Bronchial epithelial cell (primary cell): ENCODE measurements around the gene CHRNA9. TPM values are rescaled to one million over a fixed set of nuclear protein-coding genes. Genes with fewer than 3 reads are reported as not detected.
A peak's percentile ranks its signal among the peaks of the same experiment; 100 is the strongest.

ENCODE experiments used
- DNase-seq: peaks from one replicate; pipeline ENCODE4 v3.0.0-alpha.2; 2010; ENCODE audit warnings: low read depth
- FAIRE-seq: peaks from 2 replicates; lab custom pipeline; 2011; peaks lifted over from hg19 to GRCh38; lab: Jason Lieb, UNC
- H3K27me3 ChIP-seq: 2 replicates; pipeline ENCODE4 v1.5.1; 2011; ENCODE audit warnings: low read length; ENCODE audit not compliant: control insufficient read depth, insufficient read depth
- H3K36me3 ChIP-seq: 2 replicates; pipeline ENCODE4 v1.5.1; 2011; ENCODE audit warnings: low read length; ENCODE audit not compliant: control insufficient read depth, insufficient read depth
- H3K4me3 ChIP-seq: 2 replicates; pipeline ENCODE4 v1.5.1; 2011; ENCODE audit warnings: mild to moderate bottlenecking, low read depth, low read length, control low read depth
- total RNA-seq: library from RNA; depleted of rRNA; stranded (reverse); fragments of >200 nt; gene quantifications from 2 replicates; pipeline ENCODE4 v1.2.1, GENCODE V29; 2014
- TF ChIP-seq, protein P1 (sequence below): IDR thresholded peaks from 2 replicates; pipeline ENCODE4 v1.5.1; 2011; ENCODE audit warnings: mild to moderate bottlenecking, moderate library complexity, low read length, control low read depth, inconsistent platforms; ENCODE audit not compliant: insufficient read depth, severe bottlenecking

The CHRNA9 gene
- total RNA-seq, 1 donor from 2014 or later = 0.26 TPM

- Histone ChIP-seq H3K4me3 (no peak overlapping the region), H3K36me3 (no peaks in the 10 kb centered on the region), H3K27me3 (no peaks in the 10 kb centered on the region)
- no peak for DNase-seq
- TF ChIP-seq, protein P1, sequence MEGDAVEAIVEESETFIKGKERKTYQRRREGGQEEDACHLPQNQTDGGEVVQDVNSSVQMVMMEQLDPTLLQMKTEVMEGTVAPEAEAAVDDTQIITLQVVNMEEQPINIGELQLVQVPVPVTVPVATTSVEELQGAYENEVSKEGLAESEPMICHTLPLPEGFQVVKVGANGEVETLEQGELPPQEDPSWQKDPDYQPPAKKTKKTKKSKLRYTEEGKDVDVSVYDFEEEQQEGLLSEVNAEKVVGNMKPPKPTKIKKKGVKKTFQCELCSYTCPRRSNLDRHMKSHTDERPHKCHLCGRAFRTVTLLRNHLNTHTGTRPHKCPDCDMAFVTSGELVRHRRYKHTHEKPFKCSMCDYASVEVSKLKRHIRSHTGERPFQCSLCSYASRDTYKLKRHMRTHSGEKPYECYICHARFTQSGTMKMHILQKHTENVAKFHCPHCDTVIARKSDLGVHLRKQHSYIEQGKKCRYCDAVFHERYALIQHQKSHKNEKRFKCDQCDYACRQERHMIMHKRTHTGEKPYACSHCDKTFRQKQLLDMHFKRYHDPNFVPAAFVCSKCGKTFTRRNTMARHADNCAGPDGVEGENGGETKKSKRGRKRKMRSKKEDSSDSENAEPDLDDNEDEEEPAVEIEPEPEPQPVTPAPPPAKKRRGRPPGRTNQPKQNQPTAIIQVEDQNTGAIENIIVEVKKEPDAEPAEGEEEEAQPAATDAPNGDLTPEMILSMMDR = no peak
- FAIRE-seq = no peak
Measured at GRCh38 chr4:40306976-40307375, 28.2 kb upstream of the CHRNA9 start.

DNA sequence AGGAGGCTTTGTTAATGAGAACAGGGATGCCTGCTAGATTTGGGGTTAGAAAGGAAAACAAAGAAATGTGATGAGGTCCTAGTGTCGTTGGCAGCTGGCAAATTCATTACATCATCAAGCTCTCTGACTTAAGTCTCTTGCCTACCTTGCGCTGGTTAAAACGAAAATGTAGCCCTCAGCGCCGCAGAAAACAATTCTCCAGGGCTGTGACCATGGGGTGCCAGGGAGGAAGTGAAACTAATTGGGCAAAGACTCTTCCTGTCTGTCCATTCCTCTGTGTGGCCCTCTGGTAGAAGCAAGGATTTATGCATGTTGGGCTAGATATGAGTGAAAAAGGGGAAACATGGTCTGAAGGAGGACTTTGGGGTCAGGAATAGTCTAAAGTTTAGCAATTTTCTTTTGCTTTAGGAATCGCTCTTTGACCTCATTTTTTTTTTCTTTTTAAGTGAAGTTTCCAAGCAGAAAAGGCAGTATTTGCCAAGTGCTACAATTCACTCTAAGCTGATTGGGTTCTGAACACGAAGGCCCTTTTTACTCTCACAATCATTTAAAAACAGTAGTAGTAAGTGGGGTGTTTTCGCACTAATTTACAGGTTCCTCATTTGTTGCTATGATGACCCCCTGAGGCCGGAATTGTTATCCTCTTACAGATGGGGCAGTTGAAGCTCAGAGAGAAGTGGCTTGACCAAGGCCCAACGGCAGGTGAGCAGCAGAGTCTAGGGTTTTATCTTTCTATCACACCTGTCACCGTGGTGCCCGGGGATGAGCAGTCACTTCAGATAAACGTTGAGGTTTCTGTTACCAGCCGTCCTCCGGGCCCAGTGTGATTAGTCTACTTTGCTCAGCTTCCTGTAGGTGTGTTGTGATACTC is 27.3 kb upstream of the CHRNA9 start:
- FAIRE-seq = no peak

DNA sequence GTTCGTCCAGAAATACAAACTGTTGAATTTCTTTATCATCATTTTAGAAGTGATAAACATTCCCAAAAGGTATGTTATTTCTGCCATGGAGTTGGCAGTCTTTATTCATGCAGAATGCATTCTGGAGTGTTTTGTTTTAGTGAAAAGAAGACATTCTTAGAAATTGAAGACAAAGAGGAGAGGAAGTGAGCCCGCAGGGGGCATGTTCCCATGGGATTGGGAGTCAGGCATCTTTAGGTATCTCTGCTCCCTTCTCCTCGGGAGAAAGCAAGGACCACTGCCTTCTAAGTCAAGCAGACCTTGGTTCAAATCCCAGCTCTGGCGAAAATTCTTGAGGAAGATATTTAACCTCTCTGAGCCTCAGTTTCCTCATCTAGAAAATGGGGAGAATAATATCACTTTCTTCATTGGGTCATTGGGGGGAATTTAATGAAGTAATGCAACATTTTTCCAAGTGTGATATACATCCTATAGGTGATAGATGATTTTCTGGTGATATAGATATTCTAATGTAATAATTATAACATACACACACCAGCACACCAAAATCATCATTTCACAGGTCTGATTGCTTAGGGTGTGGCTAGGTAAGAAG is 26.5 kb upstream of the CHRNA9 start:
- TF ChIP-seq, protein P1 = no peak
- FAIRE-seq = no peak

More for the DNA sequence above, 27.3 kb upstream of the CHRNA9 start:
- TF ChIP-seq, protein P1 = no peak
- H3K36me3 ChIP-seq = no peaks in the 10 kb centered on the region
- no peak for DNase-seq
- H3K27me3 ChIP-seq = no peaks in the 10 kb centered on the region
- no peak overlapping the region for H3K4me3 ChIP-seq

DNA sequence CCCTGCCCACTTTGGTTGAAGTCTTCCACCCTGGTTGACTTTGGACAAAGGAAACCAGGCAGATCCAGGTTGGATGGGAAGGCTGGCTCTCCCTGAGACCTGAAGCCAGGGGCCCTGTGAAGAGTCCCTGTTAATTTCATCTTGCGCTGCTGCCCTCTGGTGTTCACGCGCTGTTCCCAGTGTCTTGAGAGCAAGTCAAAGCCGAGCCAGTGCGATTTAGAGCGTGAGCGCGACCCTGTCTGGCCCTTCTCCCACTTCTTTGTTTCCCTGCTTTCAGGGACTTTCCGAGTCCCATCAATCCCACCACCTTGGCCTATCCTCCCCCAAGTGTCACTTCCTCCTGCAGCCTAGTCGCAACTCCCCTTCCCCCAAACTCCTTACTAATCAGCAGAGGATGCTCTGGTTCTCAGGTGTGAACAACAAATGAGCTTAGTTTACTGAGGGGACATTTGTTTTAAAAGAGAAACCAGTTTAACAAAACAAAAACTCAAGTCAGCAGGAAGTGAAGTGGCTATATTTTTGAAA is 25.8 kb upstream of the CHRNA9 start:
- TF ChIP-seq, protein P1 = peak; percentile 96
- no peak overlapping the region for H3K4me3 ChIP-seq
- no peaks in the 10 kb centered on the region for H3K36me3 ChIP-seq
- DNase-seq (peak; percentile 74), FAIRE-seq (no peak)
- H3K27me3 ChIP-seq = no peaks in the 10 kb centered on the region

More for the DNA sequence above, 26.5 kb upstream of the CHRNA9 start:
- H3K27me3 ChIP-seq = no peaks in the 10 kb centered on the region
- no peaks in the 10 kb centered on the region for H3K36me3 ChIP-seq
- no peak for DNase-seq
- H3K4me3 ChIP-seq = no peak overlapping the region

GRCh38 chr4:40310225-40310624 is 24.9 kb upstream of the CHRNA9 start:
- DNase-seq = no peak
- TF ChIP-seq, protein P1 = no peak
- no peaks in the 10 kb centered on the region for H3K27me3 ChIP-seq
- H3K36me3 ChIP-seq = no peaks in the 10 kb centered on the region
- H3K4me3 ChIP-seq = no peak overlapping the region
- FAIRE-seq = no peak
